Loucy (cell line): ENCODE data around the gene PPP1R13B.

Source experiments
- H2AFZ ChIP-seq: fragments of 200-600 bp; sonication (generic); 2 replicates; pipeline ENCODE4 v1.6.0; 2016; ENCODE audit warnings: antibody characterized with exemption, mild to moderate bottlenecking, low read length, moderate library complexity
- H3F3A ChIP-seq: fragments of 200-600 bp; 2 replicates; pipeline ENCODE4 v1.6.0; 2016; ENCODE audit warnings: antibody characterized with exemption, low read depth, mild to moderate bottlenecking
- H3K27me3 ChIP-seq: fragments of 200-600 bp; sonication (generic); 2 replicates; pipeline ENCODE4 v1.6.1; 2014; ENCODE audit warnings: low read length, mild to moderate bottlenecking; ENCODE audit not compliant: insufficient read depth, poor library complexity, severe bottlenecking
- H3K36me3 ChIP-seq: fragments of 200-600 bp; sonication (generic); 2 replicates; pipeline ENCODE4 v1.6.1; 2016; ENCODE audit warnings: low read length; ENCODE audit not compliant: insufficient read depth
- H3K4me1 ChIP-seq: fragments of 200-600 bp; sonication (generic); 2 replicates; pipeline ENCODE4 v1.5.1; 2014; ENCODE audit warnings: low read length, mild to moderate bottlenecking; ENCODE audit not compliant: insufficient read depth, poor library complexity, severe bottlenecking
- H3K4me2 ChIP-seq: fragments of 200-600 bp; sonication (generic); 2 replicates; pipeline ENCODE4 v1.6.0; 2014; ENCODE audit warnings: antibody characterized with exemption, low read length, low read depth, mild to moderate bottlenecking; ENCODE audit not compliant: poor library complexity, severe bottlenecking
- H3K4me3 ChIP-seq: fragments of 200-600 bp; sonication (generic); 2 replicates; pipeline ENCODE4 v1.5.1; 2014; ENCODE audit warnings: low read length, mild to moderate bottlenecking, mixed read lengths; ENCODE audit not compliant: poor library complexity, severe bottlenecking
- H3K79me2 ChIP-seq: fragments of 200-600 bp; sonication (generic); 2 replicates; pipeline ENCODE4 v1.6.1; 2014; ENCODE audit warnings: low read length; ENCODE audit not compliant: insufficient read depth
- H3K9ac ChIP-seq: fragments of 200-600 bp; sonication (generic); 2 replicates; pipeline ENCODE4 v1.6.0; 2014; ENCODE audit warnings: mild to moderate bottlenecking, low read depth, low read length, moderate library complexity; ENCODE audit not compliant: poor library complexity, severe bottlenecking
- H3K9me2 ChIP-seq: fragments of 200-600 bp; sonication (generic); replicated peaks from 2 replicates; pipeline ENCODE4 v1.6.1; 2016; ENCODE audit warnings: low read depth, low read length, mixed read lengths
- H3K9me3 ChIP-seq: fragments of 200-600 bp; sonication (generic); 2 replicates; pipeline ENCODE4 v1.6.1; 2014; ENCODE audit warnings: mild to moderate bottlenecking, antibody characterized with exemption, low read length, low read depth; ENCODE audit not compliant: insufficient read depth
- H4K20me1 ChIP-seq: fragments of 200-600 bp; sonication (generic); 2 replicates; pipeline ENCODE4 v1.6.0; 2014; ENCODE audit warnings: antibody characterized with exemption, low read length, mild to moderate bottlenecking; ENCODE audit not compliant: insufficient read depth, poor library complexity, severe bottlenecking
- EZH2phosphoT487 ChIP-seq: fragments of 200-600 bp; IDR thresholded peaks from 2 replicates; pipeline ENCODE4 v1.6.1; 2018; ENCODE audit warnings: antibody characterized with exemption, mild to moderate bottlenecking, moderate library complexity, borderline replicate concordance
- TF ChIP-seq, protein P1 (sequence below): fragments of 200-600 bp; sonication (generic); conservative IDR thresholded peaks from 2 replicates; pipeline ENCODE4 v1.5.1; 2014; ENCODE audit warnings: mild to moderate bottlenecking, antibody characterized with exemption, low read length

PPP1R13B gene

DNA sequence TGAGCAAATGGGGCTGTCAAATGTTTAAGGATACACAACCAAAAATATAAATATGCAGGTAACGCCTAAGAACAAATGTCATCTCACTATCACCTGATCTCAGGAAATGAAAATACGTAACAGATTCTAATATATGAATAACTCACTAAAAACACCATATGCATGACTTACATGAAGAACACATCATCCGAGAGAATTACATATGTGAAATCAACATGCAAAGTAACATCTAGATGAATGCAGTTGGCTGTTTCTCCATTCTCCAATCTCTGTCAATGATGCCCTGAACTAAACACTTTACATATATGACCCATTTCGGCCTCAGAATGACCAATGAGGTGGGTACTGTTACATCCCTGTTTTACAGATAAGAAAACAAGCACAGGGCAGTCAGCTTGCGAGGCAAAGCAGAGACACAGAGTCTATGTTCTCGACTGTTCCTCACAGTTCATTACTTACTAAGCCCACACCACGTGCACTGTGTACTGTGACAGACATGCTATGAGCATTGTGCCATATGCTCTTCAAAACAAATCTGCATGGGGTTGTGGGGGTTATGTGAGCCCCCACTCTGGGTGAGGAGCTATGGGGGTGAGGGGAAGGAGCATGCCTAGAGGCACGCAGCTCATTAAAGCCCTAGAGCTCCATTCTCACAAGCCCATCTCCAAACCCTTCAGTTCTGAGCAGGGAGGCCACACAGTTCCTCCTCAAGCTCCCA is 89.2 kb downstream of the PPP1R13B start:
- no peak overlapping the region for H3K4me3 ChIP-seq
- H3K9me2 ChIP-seq = no peaks in the 10 kb centered on the region
- H2AFZ ChIP-seq = no peak overlapping the region
- no peaks in the 10 kb centered on the region for H4K20me1 ChIP-seq
- H3F3A ChIP-seq = no peaks in the 10 kb centered on the region
- no peaks in the 10 kb centered on the region for H3K9me3 ChIP-seq
- no peaks in the 10 kb centered on the region for H3K36me3 ChIP-seq
- no peak overlapping the region for H3K9ac ChIP-seq
- no peaks in the 10 kb centered on the region for H3K4me1 ChIP-seq
- H3K79me2 ChIP-seq = no peaks in the 10 kb centered on the region
- no peak for TF ChIP-seq EZH2phosphoT487
- TF ChIP-seq, protein P1, sequence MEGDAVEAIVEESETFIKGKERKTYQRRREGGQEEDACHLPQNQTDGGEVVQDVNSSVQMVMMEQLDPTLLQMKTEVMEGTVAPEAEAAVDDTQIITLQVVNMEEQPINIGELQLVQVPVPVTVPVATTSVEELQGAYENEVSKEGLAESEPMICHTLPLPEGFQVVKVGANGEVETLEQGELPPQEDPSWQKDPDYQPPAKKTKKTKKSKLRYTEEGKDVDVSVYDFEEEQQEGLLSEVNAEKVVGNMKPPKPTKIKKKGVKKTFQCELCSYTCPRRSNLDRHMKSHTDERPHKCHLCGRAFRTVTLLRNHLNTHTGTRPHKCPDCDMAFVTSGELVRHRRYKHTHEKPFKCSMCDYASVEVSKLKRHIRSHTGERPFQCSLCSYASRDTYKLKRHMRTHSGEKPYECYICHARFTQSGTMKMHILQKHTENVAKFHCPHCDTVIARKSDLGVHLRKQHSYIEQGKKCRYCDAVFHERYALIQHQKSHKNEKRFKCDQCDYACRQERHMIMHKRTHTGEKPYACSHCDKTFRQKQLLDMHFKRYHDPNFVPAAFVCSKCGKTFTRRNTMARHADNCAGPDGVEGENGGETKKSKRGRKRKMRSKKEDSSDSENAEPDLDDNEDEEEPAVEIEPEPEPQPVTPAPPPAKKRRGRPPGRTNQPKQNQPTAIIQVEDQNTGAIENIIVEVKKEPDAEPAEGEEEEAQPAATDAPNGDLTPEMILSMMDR = no peak
- H3K27me3 ChIP-seq = no peaks in the 10 kb centered on the region
- H3K4me2 ChIP-seq = no peak overlapping the region

DNA sequence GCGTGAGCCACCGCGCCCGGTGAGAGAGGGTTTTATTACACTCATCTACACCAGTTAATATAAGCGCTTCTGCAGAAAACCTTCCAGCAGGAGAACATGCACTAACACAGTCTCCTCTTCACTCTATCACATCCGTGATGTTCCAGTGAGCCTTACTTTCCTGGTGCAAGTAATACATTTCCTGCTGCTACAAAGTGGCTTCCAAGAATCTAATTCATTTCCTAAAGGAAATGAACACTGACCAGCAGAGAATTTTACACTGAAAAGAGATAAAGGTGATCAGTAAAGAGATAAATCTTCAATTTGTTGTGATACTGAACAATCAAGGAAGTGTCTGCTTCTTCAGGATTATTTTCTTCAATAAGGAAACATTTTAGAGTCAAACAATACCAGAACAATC is 92.3 kb downstream of the PPP1R13B start:
- Histone ChIP-seq H2AFZ (no peak overlapping the region), H3K9me3 (no peaks in the 10 kb centered on the region)
- TF ChIP-seq EZH2phosphoT487 = no peak
- TF ChIP-seq, protein P1 = no peak

DNA sequence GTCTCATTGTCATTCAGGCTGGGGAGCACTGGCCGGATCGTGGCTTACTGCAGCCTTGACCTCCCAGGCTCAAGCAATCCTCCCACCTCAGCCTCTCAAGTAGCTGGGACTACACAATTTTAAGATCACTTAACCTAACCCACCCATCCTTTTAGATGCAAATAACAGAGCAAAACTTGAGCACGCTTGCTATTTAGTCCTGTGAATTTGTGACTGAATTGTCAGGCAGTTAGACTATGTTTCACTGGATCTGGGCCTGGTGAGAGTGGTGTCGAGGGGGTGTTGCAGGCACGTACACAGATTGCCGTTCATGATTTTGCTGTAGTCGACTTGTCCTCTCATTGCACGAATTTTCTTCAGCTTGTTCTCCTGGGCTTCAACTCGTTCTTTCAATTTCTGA is 93.6 kb downstream of the PPP1R13B start:
- Histone ChIP-seq H3K27me3 (no peaks in the 10 kb centered on the region), H3K4me3 (no peak overlapping the region), H3K79me2 (no peaks in the 10 kb centered on the region), H2AFZ (no peak overlapping the region), H3K9ac (no peak overlapping the region), H3K9me3 (no peaks in the 10 kb centered on the region), H4K20me1 (no peaks in the 10 kb centered on the region), H3K9me2 (no peaks in the 10 kb centered on the region), H3F3A (no peaks in the 10 kb centered on the region), H3K4me2 (no peak overlapping the region), H3K36me3 (peaks cover 9% of the 10 kb centered on the region), H3K4me1 (peaks cover 1% of the 10 kb centered on the region)
- TF ChIP-seq, protein P1 = no peak
- no peak for TF ChIP-seq EZH2phosphoT487

More for the DNA sequence above, 92.3 kb downstream of the PPP1R13B start:
- peaks cover 9% of the 10 kb centered on the region for H3K36me3 ChIP-seq
- H3K4me1 ChIP-seq = no peaks in the 10 kb centered on the region
- H3K79me2 ChIP-seq = no peaks in the 10 kb centered on the region
- no peak overlapping the region for H3K4me2 ChIP-seq
- no peaks in the 10 kb centered on the region for H3K27me3 ChIP-seq
- no peaks in the 10 kb centered on the region for H4K20me1 ChIP-seq
- no peaks in the 10 kb centered on the region for H3K9me2 ChIP-seq
- no peak overlapping the region for H3K4me3 ChIP-seq
- H3F3A ChIP-seq = no peaks in the 10 kb centered on the region
- H3K9ac ChIP-seq = no peak overlapping the region
